HUES48 (cell line): Measurements from ENCODE around the gene AFDN.
"Not testable (repeated sequence)": the region's sequence is repeated elsewhere in the genome, so short reads cannot be mapped to it uniquely, and the experiment has no call there.

ENCODE experiments used
- H3K27ac ChIP-seq: one replicate; pipeline ENCODE4 v1.7.0; 2013; ENCODE audit warnings: low read depth, low read length, inconsistent platforms
- H3K27me3 ChIP-seq: 2 replicates; pipeline ENCODE4 v1.6.1; 2013; ENCODE audit warnings: mild to moderate bottlenecking, low read length; ENCODE audit not compliant: control insufficient read depth, insufficient read depth
- H3K36me3 ChIP-seq: 2 replicates; pipeline ENCODE4 v1.6.1; 2013; ENCODE audit warnings: low read length; ENCODE audit not compliant: control insufficient read depth, insufficient read depth
- H3K4me1 ChIP-seq: 2 replicates; pipeline ENCODE4 v1.6.1; 2013; ENCODE audit warnings: mild to moderate bottlenecking, low read length; ENCODE audit not compliant: control insufficient read depth, insufficient read depth
- H3K4me3 ChIP-seq: 2 replicates; pipeline ENCODE4 v1.5.1; 2013; ENCODE audit warnings: mild to moderate bottlenecking, low read depth, low read length
- H3K9ac ChIP-seq: 2 replicates; pipeline ENCODE4 v1.6.1; 2013; ENCODE audit warnings: mild to moderate bottlenecking, low read depth, low read length, moderate library complexity
- H3K9me3 ChIP-seq: 2 replicates; pipeline ENCODE4 v1.6.1; 2013; ENCODE audit warnings: low read length; ENCODE audit not compliant: control insufficient read depth, insufficient read depth

Gene AFDN

GRCh38 chr6:167974640-167975344 lies 148.1 kb downstream of the AFDN start:
- no peak overlapping the region for H3K9ac ChIP-seq
- H3K36me3 ChIP-seq = peaks cover 17% of the 10 kb centered on the region
- H3K9me3 ChIP-seq = no peaks in the 10 kb centered on the region
- H3K27me3 ChIP-seq = no peaks in the 10 kb centered on the region
- no peak overlapping the region for H3K4me3 ChIP-seq
- no peak overlapping the region for H3K27ac ChIP-seq
- peaks cover 13% of the 10 kb centered on the region for H3K4me1 ChIP-seq

GRCh38 chr6:167975458-167975857 lies 148.7 kb downstream of the AFDN start:
- no peaks in the 10 kb centered on the region for H3K27me3 ChIP-seq
- no peak overlapping the region for H3K9ac ChIP-seq
- H3K4me3 ChIP-seq = no peak overlapping the region
- peaks cover 13% of the 10 kb centered on the region for H3K4me1 ChIP-seq
- peaks cover 11% of the 10 kb centered on the region for H3K36me3 ChIP-seq
- no peak overlapping the region for H3K27ac ChIP-seq
- no peaks in the 10 kb centered on the region for H3K9me3 ChIP-seq

DNA sequence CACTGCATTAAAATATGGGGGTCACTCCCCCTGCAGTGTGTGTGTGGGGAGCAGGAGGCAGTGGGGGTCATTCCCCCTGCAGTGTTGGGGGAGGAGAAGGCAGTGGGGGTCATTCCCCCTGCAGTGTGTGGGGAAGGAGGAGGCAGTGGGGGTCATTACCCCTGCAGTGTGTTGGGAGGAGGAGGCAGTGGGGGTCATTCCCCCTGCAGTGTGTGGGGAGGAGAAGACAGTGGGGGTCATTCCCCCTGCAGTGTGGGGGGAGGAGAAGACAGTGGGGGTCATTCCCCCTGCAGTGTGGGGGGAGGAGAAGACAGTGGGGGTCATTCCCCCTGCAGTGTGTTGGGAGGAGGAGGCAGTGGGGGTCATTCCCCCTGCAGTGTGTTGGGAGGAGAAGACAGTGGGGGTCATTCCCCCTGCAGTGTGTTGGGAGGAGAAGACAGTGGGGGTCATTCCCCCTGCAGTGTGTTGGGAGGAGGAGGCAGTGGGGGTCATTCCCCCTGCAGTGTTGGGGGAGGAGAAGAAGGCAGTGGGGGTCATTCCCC lies 149.5 kb downstream of the AFDN start:
- H3K4me3 ChIP-seq, H3K27ac ChIP-seq, H3K9ac ChIP-seq, H3K27me3 ChIP-seq, H3K36me3 ChIP-seq, H3K9me3 ChIP-seq: not testable (repeated sequence)
- peaks cover 13% of the 10 kb centered on the region for H3K4me1 ChIP-seq

DNA sequence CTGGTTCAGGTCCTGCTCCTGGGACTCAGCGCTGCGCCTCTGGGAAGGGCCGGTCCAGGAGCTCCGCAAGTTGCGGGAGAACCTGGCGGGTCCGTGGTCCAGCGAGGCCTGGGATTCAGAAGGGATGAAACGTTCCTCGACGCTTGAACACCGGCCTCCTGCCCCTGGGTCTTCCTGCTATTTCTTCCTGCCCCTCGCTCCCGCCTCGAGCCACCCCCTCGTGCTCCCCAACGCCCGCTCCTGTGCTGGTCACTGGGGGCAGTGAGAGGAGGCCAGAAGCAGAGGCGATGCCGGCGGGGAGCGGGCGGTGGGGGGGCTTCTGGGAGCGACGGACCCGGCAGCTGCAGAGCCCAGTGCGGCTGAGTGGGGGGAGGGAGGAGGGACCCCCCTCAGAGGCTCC lies 150.0 kb downstream of the AFDN start:
- Histone ChIP-seq H3K27me3 (no peaks in the 10 kb centered on the region), H3K27ac (no peak overlapping the region), H3K4me3 (no peak overlapping the region), H3K9me3 (no peaks in the 10 kb centered on the region), H3K36me3 (no peaks in the 10 kb centered on the region), H3K4me1 (peaks cover 13% of the 10 kb centered on the region), H3K9ac (no peak overlapping the region)

- Histone ChIP-seq H3K27ac (no peak overlapping the region), H3K27me3 (no peaks in the 10 kb centered on the region), H3K4me1 (peaks cover 9% of the 10 kb centered on the region), H3K36me3 (no peaks in the 10 kb centered on the region), H3K9me3 (no peaks in the 10 kb centered on the region), H3K4me3 (no peak overlapping the region), H3K9ac (no peak overlapping the region)
These were observed 151.2 kb downstream of the AFDN start for GRCh38 chr6:167977717-167978467.

GRCh38 chr6:167978607-167979006 lies 151.9 kb downstream of the AFDN start:
- peaks cover 2% of the 10 kb centered on the region; the same call in 1 of the 2 replicates for H3K4me1 ChIP-seq
- H3K36me3 ChIP-seq = no peaks in the 10 kb centered on the region
- H3K9me3 ChIP-seq = no peaks in the 10 kb centered on the region
- H3K4me3 ChIP-seq = no peak overlapping the region
- no peaks in the 10 kb centered on the region for H3K27me3 ChIP-seq
- no peak overlapping the region for H3K9ac ChIP-seq
- H3K27ac ChIP-seq = no peak overlapping the region

DNA sequence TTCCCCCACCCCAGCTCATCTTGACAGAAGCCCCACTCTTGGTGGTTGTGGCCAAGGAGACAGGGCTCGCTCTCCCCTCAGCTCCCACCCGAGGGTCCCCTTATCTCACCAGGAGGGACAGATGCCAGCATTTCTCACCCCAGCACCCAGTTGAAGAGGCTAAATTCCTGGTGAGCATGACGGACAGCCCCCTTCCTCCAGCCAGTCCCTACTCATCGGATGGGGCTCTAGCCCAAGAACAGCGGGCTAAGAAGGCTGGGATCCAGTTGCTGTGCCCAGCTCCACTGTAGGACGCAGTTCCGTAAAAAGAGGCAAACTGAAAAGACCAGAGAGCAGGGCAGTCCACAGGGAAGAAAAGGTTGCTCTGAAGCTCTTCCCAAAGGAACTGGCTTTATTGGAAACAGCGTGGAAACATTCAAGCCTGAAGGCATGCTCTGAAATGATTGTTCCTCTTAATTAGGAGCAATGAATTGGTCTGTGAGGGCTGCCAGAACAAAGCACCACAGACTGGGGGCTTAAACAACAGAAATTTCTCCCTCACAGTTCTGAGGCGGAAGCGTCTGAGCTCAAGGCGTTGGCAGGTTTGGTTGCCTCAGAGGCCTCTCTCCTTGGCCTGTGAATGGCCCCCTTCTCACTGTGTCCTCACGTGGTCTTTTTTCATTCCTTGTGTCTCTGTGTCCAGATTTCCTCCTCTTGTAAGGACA lies 152.9 kb downstream of the AFDN start:
- H3K27me3 ChIP-seq = no peaks in the 10 kb centered on the region
- H3K4me3 ChIP-seq = no peak overlapping the region
- no peaks in the 10 kb centered on the region for H3K36me3 ChIP-seq
- no peaks in the 10 kb centered on the region for H3K4me1 ChIP-seq
- H3K9me3 ChIP-seq = no peaks in the 10 kb centered on the region
- no peak overlapping the region for H3K9ac ChIP-seq
- no peak overlapping the region for H3K27ac ChIP-seq

GRCh38 chr6:167980911-167981580 lies 154.3 kb downstream of the AFDN start:
- H3K9me3 ChIP-seq = no peaks in the 10 kb centered on the region
- H3K9ac ChIP-seq = no peak overlapping the region
- no peaks in the 10 kb centered on the region for H3K36me3 ChIP-seq
- H3K4me1 ChIP-seq = no peaks in the 10 kb centered on the region
- H3K27me3 ChIP-seq = no peaks in the 10 kb centered on the region
- H3K27ac ChIP-seq = no peak overlapping the region
- H3K4me3 ChIP-seq = no peak overlapping the region

- Histone ChIP-seq H3K9me3 (no peaks in the 10 kb centered on the region), H3K4me3 (no peak overlapping the region), H3K27ac (no peak overlapping the region), H3K4me1 (no peaks in the 10 kb centered on the region), H3K9ac (no peak overlapping the region), H3K27me3 (no peaks in the 10 kb centered on the region), H3K36me3 (no peaks in the 10 kb centered on the region)
These were observed 155.3 kb downstream of the AFDN start for GRCh38 chr6:167981916-167982462.

DNA sequence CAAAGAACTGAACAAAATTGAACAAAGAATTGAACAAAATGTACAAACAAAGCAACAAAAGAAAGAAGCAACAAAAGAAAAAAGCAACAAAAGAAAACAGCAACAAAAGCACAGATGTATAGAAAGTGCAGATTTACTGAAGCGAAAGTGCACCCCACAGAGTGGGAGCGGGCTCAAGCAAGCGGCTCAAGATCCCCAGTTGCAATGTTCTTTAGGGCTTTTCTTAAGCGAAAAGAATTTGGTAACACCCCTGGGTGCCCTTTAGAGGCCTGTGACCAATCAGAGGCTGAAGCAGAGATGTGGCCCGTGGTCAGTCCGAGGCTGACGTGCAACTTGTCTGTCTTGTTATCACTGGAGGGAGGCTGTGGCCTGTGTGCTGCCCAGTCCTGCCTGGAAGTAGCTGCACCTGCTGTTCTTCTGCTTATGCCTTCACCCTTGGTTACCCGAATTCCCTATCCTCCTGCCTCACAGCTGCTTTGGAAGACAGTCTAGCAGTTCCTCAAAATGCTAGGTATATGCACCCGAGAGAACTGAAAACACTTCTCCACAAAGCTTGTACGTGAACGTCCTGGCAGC lies 157.5 kb downstream of the AFDN start:
- no peak overlapping the region for H3K9ac ChIP-seq
- no peak overlapping the region for H3K27ac ChIP-seq
- H3K4me1 ChIP-seq = no peaks in the 10 kb centered on the region
- no peaks in the 10 kb centered on the region for H3K27me3 ChIP-seq
- H3K4me3 ChIP-seq = no peak overlapping the region
- H3K36me3 ChIP-seq = no peaks in the 10 kb centered on the region
- no peaks in the 10 kb centered on the region for H3K9me3 ChIP-seq
